PC-3 (cell line): Measurements from ENCODE around the gene RGS4. TPM values are rescaled to one million over a fixed set of nuclear protein-coding genes. Genes with fewer than 3 reads are reported as not detected.

Experiments used
- ATAC-seq: fragments of 200-7000 bp; cut with Tn5 transposase; 2 replicates; pipeline ENCODE4 v1.9.1; 2020; ENCODE audit warnings: mild to moderate bottlenecking, moderate library complexity
- BruUV-seq: library from RNA; stranded (reverse); fragments of 400-500 nt; replicated peaks from 2 replicates; lab custom pipeline; 2021; lab: Mats Ljungman, UMichigan
- CTCF ChIA-PET: fragments of 300-600 bp; sonication (Branson Sonifier 250); formaldehyde crosslinking; loops from one replicate; lab custom pipeline; 2022; ENCODE audit warnings: antibody characterized with exemption; lab: Charles Lee
- POLR2A ChIA-PET: fragments of 300-600 bp; sonication (Branson Sonifier 250); formaldehyde crosslinking; loops from one replicate; lab custom pipeline; 2022; ENCODE audit warnings: antibody characterized with exemption; ENCODE audit not compliant: unreplicated experiment; lab: Charles Lee
- DNase-seq: peaks from one replicate; pipeline ENCODE4 v3.0.0-alpha.2; 2015
- H2AFZ ChIP-seq: fragments of 300-600 bp; sonication (generic); 2 replicates; pipeline ENCODE4 v1.6.0; 2016; ENCODE audit warnings: antibody characterized with exemption, low read length
- H3F3A ChIP-seq: fragments of 300-600 bp; sonication (generic); one replicate; pipeline ENCODE4 v1.6.0; 2017; ENCODE audit warnings: antibody characterized with exemption, low read length, control low read depth, mild to moderate bottlenecking; ENCODE audit not compliant: unreplicated experiment
- H3K27ac ChIP-seq: fragments of 300-600 bp; sonication (generic); 2 replicates; pipeline ENCODE4 v1.5.1; 2016; ENCODE audit warnings: mild to moderate bottlenecking, low read length
- H3K27me3 ChIP-seq: fragments of 300-600 bp; sonication (generic); 2 replicates; pipeline ENCODE4 v1.6.1; 2016; ENCODE audit warnings: low read length, mixed read lengths
- H3K36me3 ChIP-seq: fragments of 300-600 bp; sonication (generic); 2 replicates; pipeline ENCODE4 v1.6.1; 2016; ENCODE audit warnings: low read depth, mixed run types, low read length, mixed read lengths
- H3K4me1 ChIP-seq: fragments of 300-600 bp; sonication (generic); 2 replicates; pipeline ENCODE4 v1.5.1; 2016; ENCODE audit warnings: low read length; ENCODE audit not compliant: insufficient read depth
- H3K4me2 ChIP-seq: fragments of 300-600 bp; sonication (generic); 2 replicates; pipeline ENCODE4 v1.6.0; 2016; ENCODE audit warnings: low read length
- H3K4me3 ChIP-seq: fragments of 300-600 bp; sonication (generic); 2 replicates; pipeline ENCODE4 v1.5.1; 2016; ENCODE audit warnings: mild to moderate bottlenecking, low read length, mixed read lengths
- H3K79me2 ChIP-seq: fragments of 300-600 bp; sonication (generic); 2 replicates; pipeline ENCODE4 v1.6.1; 2017; ENCODE audit warnings: low read length, mixed read lengths
- H3K9ac ChIP-seq: fragments of 300-600 bp; sonication (generic); 2 replicates; pipeline ENCODE4 v1.6.0; 2016; ENCODE audit warnings: mild to moderate bottlenecking, low read length
- H3K9me2 ChIP-seq: fragments of 300-600 bp; sonication (generic); replicated peaks from 2 replicates; pipeline ENCODE4 v1.6.1; 2016; ENCODE audit warnings: mixed run types, low read length, mixed read lengths
- H3K9me3 ChIP-seq: fragments of 300-600 bp; sonication (generic); 2 replicates; pipeline ENCODE4 v1.6.1; 2016; ENCODE audit warnings: low read length, mixed read lengths
- H4K20me1 ChIP-seq: fragments of 300-600 bp; sonication (generic); 2 replicates; pipeline ENCODE4 v1.6.1; 2016; ENCODE audit warnings: low read length, mixed read lengths
- EZH2 ChIP-seq: fragments of 300-600 bp; sonication (generic); IDR thresholded peaks from one replicate; pipeline ENCODE4 v1.6.1; 2017; ENCODE audit warnings: antibody characterized with exemption, mild to moderate bottlenecking, low read length; ENCODE audit not compliant: unreplicated experiment
- EZH2phosphoT487 ChIP-seq: fragments of 300-600 bp; sonication (generic); IDR thresholded peaks from 2 replicates; pipeline ENCODE4 v1.6.1; 2018; ENCODE audit warnings: mild to moderate bottlenecking, antibody characterized with exemption, low read length, borderline replicate concordance
- intact Hi-C: fragments of 100-400 bp; cut with micrococcal nuclease; formaldehyde crosslinking; loops from 2 replicates; pipeline ENCODE4 v1.9.0; 2023
- total RNA-seq: library from RNA; depleted of rRNA; stranded (reverse); fragments of >200 nt; gene quantifications from 2 replicates; pipeline ENCODE4 v1.2.3, GENCODE V29; 2014
- TF ChIP-seq, protein P1 (sequence below): fragments of 300-600 bp; sonication (generic); conservative IDR thresholded peaks from 2 replicates; pipeline ENCODE4 v1.5.1; 2017; ENCODE audit warnings: antibody characterized with exemption, low read depth, mild to moderate bottlenecking, low read length

Gene RGS4
- total RNA-seq, 1 experiment from 2014 or later, result 6.0 TPM

DNA sequence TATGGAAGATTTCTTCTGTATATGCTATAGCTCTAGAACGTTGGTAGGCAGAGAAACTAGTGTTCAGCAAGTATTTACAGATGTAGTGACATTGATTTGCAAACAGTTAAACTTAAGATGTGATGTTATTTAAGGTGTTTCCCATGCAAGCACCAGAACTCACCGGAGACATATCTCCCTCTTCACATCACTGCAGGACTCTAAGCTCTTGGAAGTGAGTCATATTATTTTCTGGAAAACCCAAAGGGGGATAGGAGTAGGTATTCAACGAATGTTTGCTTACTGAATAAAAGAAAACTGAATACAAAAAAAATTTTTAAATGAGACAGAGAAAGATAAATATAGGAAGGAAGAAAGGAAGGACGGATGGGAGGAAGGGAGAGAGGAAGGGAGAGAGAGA lies 25.0 kb downstream of the RGS4 start:
- H4K20me1 ChIP-seq, result no peaks in the 10 kb centered on the region
- H2AFZ ChIP-seq, result no peak overlapping the region
- no peak overlapping the region for H3K27ac ChIP-seq
- no peaks in the 10 kb centered on the region for H3K9me2 ChIP-seq
- TF ChIP-seq EZH2 (no peak), EZH2phosphoT487 (no peak)
- TF ChIP-seq, protein P1, sequence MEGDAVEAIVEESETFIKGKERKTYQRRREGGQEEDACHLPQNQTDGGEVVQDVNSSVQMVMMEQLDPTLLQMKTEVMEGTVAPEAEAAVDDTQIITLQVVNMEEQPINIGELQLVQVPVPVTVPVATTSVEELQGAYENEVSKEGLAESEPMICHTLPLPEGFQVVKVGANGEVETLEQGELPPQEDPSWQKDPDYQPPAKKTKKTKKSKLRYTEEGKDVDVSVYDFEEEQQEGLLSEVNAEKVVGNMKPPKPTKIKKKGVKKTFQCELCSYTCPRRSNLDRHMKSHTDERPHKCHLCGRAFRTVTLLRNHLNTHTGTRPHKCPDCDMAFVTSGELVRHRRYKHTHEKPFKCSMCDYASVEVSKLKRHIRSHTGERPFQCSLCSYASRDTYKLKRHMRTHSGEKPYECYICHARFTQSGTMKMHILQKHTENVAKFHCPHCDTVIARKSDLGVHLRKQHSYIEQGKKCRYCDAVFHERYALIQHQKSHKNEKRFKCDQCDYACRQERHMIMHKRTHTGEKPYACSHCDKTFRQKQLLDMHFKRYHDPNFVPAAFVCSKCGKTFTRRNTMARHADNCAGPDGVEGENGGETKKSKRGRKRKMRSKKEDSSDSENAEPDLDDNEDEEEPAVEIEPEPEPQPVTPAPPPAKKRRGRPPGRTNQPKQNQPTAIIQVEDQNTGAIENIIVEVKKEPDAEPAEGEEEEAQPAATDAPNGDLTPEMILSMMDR, result no peak
- intact Hi-C loops, result loop anchor here (5.0 kb wide), 1 partner anchor 68 kb away; no protein-coding TSS in a partner anchor
- ChIA-PET CTCF (interaction anchor here (0.6 kb wide), 2 partner anchors 70 to 252 kb away, joined by 3 to 6 read pairs; no protein-coding TSS in a partner anchor), POLR2A (no interaction called here)
- ATAC-seq (peak; percentile 65), DNase-seq (peak; percentile 49)
- H3K4me3 ChIP-seq, result no peak overlapping the region
- peaks cover 23% of the 10 kb centered on the region for H3K4me1 ChIP-seq
- H3K79me2 ChIP-seq, result no peaks in the 10 kb centered on the region
- H3K9ac ChIP-seq, result no peak overlapping the region
- H3K4me2 ChIP-seq, result peak overlapping the region; percentile 27
- H3K27me3 ChIP-seq, result no peaks in the 10 kb centered on the region
- no peaks in the 10 kb centered on the region for H3K36me3 ChIP-seq
- no peaks in the 10 kb centered on the region for H3K9me3 ChIP-seq
- H3F3A ChIP-seq, result no peaks in the 10 kb centered on the region
- BruUV-seq, result no TSS peak

- no peaks in the 10 kb centered on the region for H3K27me3 ChIP-seq
- ChIA-PET CTCF (interaction anchor here (0.6 kb wide), 2 partner anchors 69 to 253 kb away, joined by 3 to 6 read pairs; no protein-coding TSS in a partner anchor), POLR2A (no interaction called here)
- intact Hi-C loops, result loop anchor here (5.0 kb wide), 1 partner anchor 68 kb away; no protein-coding TSS in a partner anchor
- DNase-seq (no peak), ATAC-seq (no peak)
- no peaks in the 10 kb centered on the region for H3F3A ChIP-seq
- H3K4me1 ChIP-seq, result peaks cover 23% of the 10 kb centered on the region
- no peak for TF ChIP-seq EZH2
- TF ChIP-seq EZH2phosphoT487, result no peak
- TF ChIP-seq, protein P1, result no peak
- H3K9ac ChIP-seq, result no peak overlapping the region
- no peaks in the 10 kb centered on the region for H3K9me2 ChIP-seq
- no peaks in the 10 kb centered on the region for H3K79me2 ChIP-seq
- peak overlapping the region; percentile 27 for H3K4me2 ChIP-seq
- H3K9me3 ChIP-seq, result no peaks in the 10 kb centered on the region
- no peak overlapping the region for H3K4me3 ChIP-seq
- H3K36me3 ChIP-seq, result no peaks in the 10 kb centered on the region
- no peaks in the 10 kb centered on the region for H4K20me1 ChIP-seq
- H3K27ac ChIP-seq, result no peak overlapping the region
- H2AFZ ChIP-seq, result peak overlapping the region; percentile 19; the same call in 1 of the 2 replicates
- no TSS peak for BruUV-seq
These were observed 25.4 kb downstream of the RGS4 start for GRCh38 chr1:163094589-163094988.

GRCh38 chr1:163095213-163095612 lies 26.1 kb downstream of the RGS4 start:
- no peak overlapping the region for H3K9ac ChIP-seq
- no peaks in the 10 kb centered on the region for H3K36me3 ChIP-seq
- peak overlapping the region; percentile 19; the same call in 1 of the 2 replicates for H2AFZ ChIP-seq
- no peaks in the 10 kb centered on the region for H3K9me2 ChIP-seq
- DNase-seq (no peak), ATAC-seq (no peak)
- intact Hi-C loops, result no loop called here
- BruUV-seq, result no TSS peak
- CTCF ChIA-PET, result no interaction called here
- H4K20me1 ChIP-seq, result no peaks in the 10 kb centered on the region
- H3K4me2 ChIP-seq, result 0 out of 2 replicates have a peak overlapping the region, but pooled peaks have one; percentile 27
- no peak overlapping the region for H3K27ac ChIP-seq
- H3K27me3 ChIP-seq, result no peaks in the 10 kb centered on the region
- POLR2A ChIA-PET, result no interaction called here
- H3K4me1 ChIP-seq, result peaks cover 20% of the 10 kb centered on the region
- no peaks in the 10 kb centered on the region for H3K79me2 ChIP-seq
- H3K9me3 ChIP-seq, result no peaks in the 10 kb centered on the region
- H3F3A ChIP-seq, result no peaks in the 10 kb centered on the region
- no peak for TF ChIP-seq EZH2
- TF ChIP-seq, protein P1, result no peak
- no peak for TF ChIP-seq EZH2phosphoT487
- no peak overlapping the region for H3K4me3 ChIP-seq
